Liver (tissue), 9 donors: ENCODE data around the gene CYFIP1. TPM values are rescaled to one million over a fixed set of nuclear protein-coding genes. Genes with fewer than 3 reads are reported as not detected.

Source experiments
- DNase-seq: peaks from one replicate; pipeline ENCODE4 v3.0.0-alpha.2; 2017; ENCODE audit warnings: low spot score
- H3K27ac ChIP-seq, 2 donors: one replicate each; pipeline ENCODE4 v1.7.0; 2013; ENCODE audit warnings: inconsistent platforms in 2 of 2, low read length in 2 of 2, control low read depth in 1 of 2, low read depth in 1 of 2, mild to moderate bottlenecking in 1 of 2
- H3K27me3 ChIP-seq, 4 donors: one replicate each; pipeline versions ENCODE4 v1.6.1 to v1.7.0; 2013; ENCODE audit warnings: low read length in 3 of 4, inconsistent platforms in 1 of 4, mild to moderate bottlenecking in 1 of 4, moderate library complexity in 1 of 4; ENCODE audit not compliant: control insufficient read depth in 4 of 4, insufficient read depth in 4 of 4
- H3K36me3 ChIP-seq, 4 donors: one replicate each; pipeline versions ENCODE4 v1.6.1 to v1.7.0; 2013; ENCODE audit warnings: low read length in 3 of 4, mild to moderate bottlenecking in 3 of 4, low read depth in 1 of 4, moderate library complexity in 1 of 4; ENCODE audit not compliant: control insufficient read depth in 4 of 4, insufficient read depth in 3 of 4
- H3K4me1 ChIP-seq, 4 donors: one replicate each; pipeline versions ENCODE4 v1.6.1 to v1.7.0; 2013; ENCODE audit warnings: low read length in 3 of 4, mild to moderate bottlenecking in 3 of 4, moderate library complexity in 1 of 4; ENCODE audit not compliant: control insufficient read depth in 4 of 4, insufficient read depth in 4 of 4
- H3K4me3 ChIP-seq, 3 donors: one replicate each; pipeline versions ENCODE4 v1.6.1 to v1.7.0; 2013; ENCODE audit warnings: low read length in 3 of 3, control low read depth in 1 of 3, low read depth in 1 of 3, mild to moderate bottlenecking in 1 of 3
- H3K9ac ChIP-seq, 2 donors: one replicate each; pipeline ENCODE4 v1.7.0; 2013; ENCODE audit warnings: low read length in 2 of 2, mild to moderate bottlenecking in 2 of 2, moderate library complexity in 2 of 2, control low read depth in 1 of 2, low read depth in 1 of 2
- H3K9me3 ChIP-seq, 4 donors: one replicate each; pipeline versions ENCODE4 v1.6.1 to v1.7.0; 2013; ENCODE audit warnings: low read length in 3 of 4; ENCODE audit not compliant: control insufficient read depth in 4 of 4
- EGR1 ChIP-seq, 2 donors: IDR thresholded peaks; 2 replicates each; pipeline ENCODE4 v1.6.1; 2016 to 2018; ENCODE audit warnings: antibody characterized with exemption in 2 of 2, low read depth in 2 of 2
- FOXA1 ChIP-seq: IDR thresholded peaks from 2 replicates; pipeline ENCODE4 v1.6.1; 2016; ENCODE audit warnings: antibody characterized with exemption
- FOXA2 ChIP-seq: IDR thresholded peaks from 2 replicates; pipeline ENCODE4 v1.6.1; 2016; ENCODE audit warnings: antibody characterized with exemption
- GABPA ChIP-seq, 2 donors: IDR thresholded peaks in 1 of 2; conservative IDR thresholded peaks in 1 of 2; 2 replicates each; pipeline ENCODE4 v1.6.1; 2016; ENCODE audit warnings: antibody characterized with exemption in 2 of 2, mild to moderate bottlenecking in 1 of 2, moderate library complexity in 1 of 2
- HNF4A ChIP-seq, 2 donors: conservative IDR thresholded peaks; 2 replicates each; pipeline ENCODE4 v1.6.1; 2016; ENCODE audit warnings: antibody characterized with exemption in 2 of 2, mild to moderate bottlenecking in 2 of 2
- HNF4G ChIP-seq: IDR thresholded peaks from 2 replicates; pipeline ENCODE4 v1.6.1; 2016; ENCODE audit warnings: antibody characterized with exemption
- JUND ChIP-seq, 2 donors: IDR thresholded peaks; 2 replicates each; pipeline ENCODE4 v1.6.1; 2016; ENCODE audit warnings: antibody characterized with exemption in 2 of 2
- RAD21 ChIP-seq, 2 donors: IDR thresholded peaks; 2 replicates each; pipeline ENCODE4 v1.6.1; 2016; ENCODE audit warnings: antibody characterized with exemption in 2 of 2, mild to moderate bottlenecking in 2 of 2
- RXRA ChIP-seq, 2 donors: IDR thresholded peaks; 2 replicates each; pipeline ENCODE4 v1.6.1; 2017 to 2018; ENCODE audit warnings: antibody characterized with exemption in 2 of 2, mild to moderate bottlenecking in 1 of 2
- SP1 ChIP-seq: IDR thresholded peaks from 2 replicates; pipeline ENCODE4 v1.6.1; 2018; ENCODE audit warnings: antibody characterized with exemption, mild to moderate bottlenecking
- TAF1 ChIP-seq: conservative IDR thresholded peaks from 2 replicates; pipeline ENCODE4 v1.6.1; 2016; ENCODE audit warnings: antibody characterized with exemption, mild to moderate bottlenecking
- YY1 ChIP-seq: IDR thresholded peaks from 2 replicates; pipeline ENCODE4 v1.6.1; 2016; ENCODE audit warnings: antibody characterized with exemption, mild to moderate bottlenecking
- WGBS: extraction: QIAGEN DNeasy Blood & Tissue Kit; methylation state at CpG from one replicate; pipeline ENCODE4 v1.1.7; 2013; 5-methylcytosine and 5-hydroxymethylcytosine counted together
- polyA plus RNA-seq, 2 donors: library from polyadenylated mRNA; stranded (reverse) in 1 of 2; unstranded in 1 of 2; fragments of 200-250 nt in 1 of 2; fragments of >200 nt in 1 of 2; fragmentation: Nextera tagmentation in 1 of 2; extraction: Ambion mirVana in 1 of 2; gene quantifications; one replicate each; pipeline versions ENCODE4 v1.2.1 to v1.2.3, GENCODE V29; 2013 to 2015
- total RNA-seq, 2 donors: library from RNA; depleted of rRNA; stranded (reverse); fragments of >200 nt; gene quantifications; one replicate each; pipeline ENCODE4 v1.2.3, GENCODE V29; 2014
- TF ChIP-seq, protein P1 (sequence below): IDR thresholded peaks from 2 replicates; pipeline ENCODE4 v1.6.1; 2016; ENCODE audit warnings: antibody characterized with exemption, mild to moderate bottlenecking
- TF ChIP-seq, protein P2 (sequence below): fragments of 150-350 bp; IDR thresholded peaks from 2 replicates; pipeline ENCODE4 v1.5.1; 2017; ENCODE audit warnings: improper control_type of control experiment, low read depth, low read length; ENCODE audit not compliant: missing input control
- TF ChIP-seq, protein P3 (sequence below): IDR thresholded peaks from 2 replicates; pipeline ENCODE4 v1.6.1; 2016; ENCODE audit warnings: antibody characterized with exemption
- TF ChIP-seq, protein P4 (sequence below): IDR thresholded peaks from 2 replicates; pipeline ENCODE4 v1.6.1; 2016; ENCODE audit warnings: antibody characterized with exemption
- donor health status: healthy.
- donor health status: healthy.
- donor health status: healthy.
- donor health status: healthy.
- donor health status: healthy.

The CYFIP1 gene
- total and polyA plus RNA-seq, 4 donors: 13.5 to 48.3 (median 38.3) TPM

DNA sequence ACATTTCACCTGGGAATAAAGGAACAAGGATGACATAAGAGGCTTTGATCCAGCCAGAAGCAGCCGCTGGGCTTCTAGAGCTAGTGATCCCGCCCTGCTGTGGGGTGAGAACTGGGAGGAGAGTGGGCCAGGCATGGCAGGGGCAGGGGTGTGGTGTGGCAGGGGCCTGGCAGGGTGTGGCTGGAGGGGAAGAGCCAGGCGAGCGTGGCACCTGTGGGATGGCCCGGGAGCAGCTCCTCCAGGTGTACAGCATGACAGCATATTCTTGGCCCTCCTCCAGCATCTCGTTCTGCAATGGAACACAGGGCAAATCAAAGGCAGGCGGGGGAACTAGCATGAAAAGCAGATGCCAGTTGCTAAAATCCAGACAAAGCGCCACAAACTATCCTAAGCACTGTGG, 35.5 kb downstream of the CYFIP1 start:
- Histone ChIP-seq H3K9me3 (no peaks in the 10 kb centered on the region), H3K36me3 (peaks cover 13 to 33% (median 20%) of the 10 kb centered on the region in 4 donors), H3K4me3 (no peak overlapping the region), H3K27me3 (no peaks in the 10 kb centered on the region), H3K4me1 (peaks cover 0 to 4% (median 0%) of the 10 kb centered on the region in 4 donors), H3K27ac (no peak overlapping the region), H3K9ac (no peak overlapping the region)
- TF ChIP-seq, protein P1, sequence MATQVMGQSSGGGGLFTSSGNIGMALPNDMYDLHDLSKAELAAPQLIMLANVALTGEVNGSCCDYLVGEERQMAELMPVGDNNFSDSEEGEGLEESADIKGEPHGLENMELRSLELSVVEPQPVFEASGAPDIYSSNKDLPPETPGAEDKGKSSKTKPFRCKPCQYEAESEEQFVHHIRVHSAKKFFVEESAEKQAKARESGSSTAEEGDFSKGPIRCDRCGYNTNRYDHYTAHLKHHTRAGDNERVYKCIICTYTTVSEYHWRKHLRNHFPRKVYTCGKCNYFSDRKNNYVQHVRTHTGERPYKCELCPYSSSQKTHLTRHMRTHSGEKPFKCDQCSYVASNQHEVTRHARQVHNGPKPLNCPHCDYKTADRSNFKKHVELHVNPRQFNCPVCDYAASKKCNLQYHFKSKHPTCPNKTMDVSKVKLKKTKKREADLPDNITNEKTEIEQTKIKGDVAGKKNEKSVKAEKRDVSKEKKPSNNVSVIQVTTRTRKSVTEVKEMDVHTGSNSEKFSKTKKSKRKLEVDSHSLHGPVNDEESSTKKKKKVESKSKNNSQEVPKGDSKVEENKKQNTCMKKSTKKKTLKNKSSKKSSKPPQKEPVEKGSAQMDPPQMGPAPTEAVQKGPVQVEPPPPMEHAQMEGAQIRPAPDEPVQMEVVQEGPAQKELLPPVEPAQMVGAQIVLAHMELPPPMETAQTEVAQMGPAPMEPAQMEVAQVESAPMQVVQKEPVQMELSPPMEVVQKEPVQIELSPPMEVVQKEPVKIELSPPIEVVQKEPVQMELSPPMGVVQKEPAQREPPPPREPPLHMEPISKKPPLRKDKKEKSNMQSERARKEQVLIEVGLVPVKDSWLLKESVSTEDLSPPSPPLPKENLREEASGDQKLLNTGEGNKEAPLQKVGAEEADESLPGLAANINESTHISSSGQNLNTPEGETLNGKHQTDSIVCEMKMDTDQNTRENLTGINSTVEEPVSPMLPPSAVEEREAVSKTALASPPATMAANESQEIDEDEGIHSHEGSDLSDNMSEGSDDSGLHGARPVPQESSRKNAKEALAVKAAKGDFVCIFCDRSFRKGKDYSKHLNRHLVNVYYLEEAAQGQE: no peak
- TF ChIP-seq YY1: no peak
- TF ChIP-seq JUND (IDR thresholded peaks at IDR 0.05): no peak
- TF ChIP-seq, protein P2, sequence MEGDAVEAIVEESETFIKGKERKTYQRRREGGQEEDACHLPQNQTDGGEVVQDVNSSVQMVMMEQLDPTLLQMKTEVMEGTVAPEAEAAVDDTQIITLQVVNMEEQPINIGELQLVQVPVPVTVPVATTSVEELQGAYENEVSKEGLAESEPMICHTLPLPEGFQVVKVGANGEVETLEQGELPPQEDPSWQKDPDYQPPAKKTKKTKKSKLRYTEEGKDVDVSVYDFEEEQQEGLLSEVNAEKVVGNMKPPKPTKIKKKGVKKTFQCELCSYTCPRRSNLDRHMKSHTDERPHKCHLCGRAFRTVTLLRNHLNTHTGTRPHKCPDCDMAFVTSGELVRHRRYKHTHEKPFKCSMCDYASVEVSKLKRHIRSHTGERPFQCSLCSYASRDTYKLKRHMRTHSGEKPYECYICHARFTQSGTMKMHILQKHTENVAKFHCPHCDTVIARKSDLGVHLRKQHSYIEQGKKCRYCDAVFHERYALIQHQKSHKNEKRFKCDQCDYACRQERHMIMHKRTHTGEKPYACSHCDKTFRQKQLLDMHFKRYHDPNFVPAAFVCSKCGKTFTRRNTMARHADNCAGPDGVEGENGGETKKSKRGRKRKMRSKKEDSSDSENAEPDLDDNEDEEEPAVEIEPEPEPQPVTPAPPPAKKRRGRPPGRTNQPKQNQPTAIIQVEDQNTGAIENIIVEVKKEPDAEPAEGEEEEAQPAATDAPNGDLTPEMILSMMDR: no peak
- TF ChIP-seq EGR1 (IDR thresholded peaks at IDR 0.05; ENCODE audit: low read depth in 2 of 2): no peak
- no peak for TF ChIP-seq RXRA (IDR thresholded peaks at IDR 0.05)
- TF ChIP-seq, protein P3, sequence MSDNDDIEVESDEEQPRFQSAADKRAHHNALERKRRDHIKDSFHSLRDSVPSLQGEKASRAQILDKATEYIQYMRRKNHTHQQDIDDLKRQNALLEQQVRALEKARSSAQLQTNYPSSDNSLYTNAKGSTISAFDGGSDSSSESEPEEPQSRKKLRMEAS: no peak
- no peak for TF ChIP-seq HNF4A (conservative IDR thresholded peaks at IDR 0.05)
- no peak for TF ChIP-seq RAD21 (IDR thresholded peaks at IDR 0.05)
- WGBS: 84% methylated on average over 8 of the region's 8 CpGs
- DNase-seq: no peak

DNA sequence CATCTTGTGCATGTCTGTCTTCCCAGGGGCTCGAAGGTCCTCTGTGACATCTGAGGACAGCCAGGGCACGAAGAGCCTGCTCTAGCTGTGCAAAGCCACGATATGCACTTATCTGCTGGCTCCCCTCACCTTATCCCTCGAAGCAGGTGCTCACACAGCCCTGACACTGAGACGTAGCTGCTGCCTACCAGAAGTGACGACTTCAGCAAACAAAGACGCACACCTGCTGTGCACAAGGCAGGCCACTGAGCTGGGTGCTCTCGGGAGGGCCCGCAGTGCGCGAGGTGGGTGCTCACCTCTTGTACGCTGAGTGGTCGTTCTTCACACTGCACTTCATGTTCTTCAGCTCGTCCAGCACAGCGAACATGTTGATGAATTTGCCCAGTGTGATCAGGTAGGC, 37.3 kb downstream of the CYFIP1 start:
- Histone ChIP-seq H3K9me3 (no peaks in the 10 kb centered on the region), H3K27ac (no peak overlapping the region), H3K4me3 (no peak overlapping the region), H3K9ac (no peak overlapping the region), H3K4me1 (no peaks in the 10 kb centered on the region), H3K27me3 (no peaks in the 10 kb centered on the region), H3K36me3 (peaks cover 13 to 48% (median 23%) of the 10 kb centered on the region in 4 donors)
- 95% methylated on average over 15 of the region's 15 CpGs for WGBS
- no peak for DNase-seq
- TF ChIP-seq FOXA2: no peak
- no peak for TF ChIP-seq JUND (IDR thresholded peaks at IDR 0.05)
- TF ChIP-seq RXRA (IDR thresholded peaks at IDR 0.05): no peak
- TF ChIP-seq, protein P2: no peak
- no peak for TF ChIP-seq YY1
- TF ChIP-seq FOXA1: no peak
- TF ChIP-seq HNF4G: no peak
- no peak for TF ChIP-seq SP1
- TF ChIP-seq, protein P3: no peak
- no peak for TF ChIP-seq EGR1 (IDR thresholded peaks at IDR 0.05; ENCODE audit: low read depth in 2 of 2)
- TF ChIP-seq, protein P4, sequence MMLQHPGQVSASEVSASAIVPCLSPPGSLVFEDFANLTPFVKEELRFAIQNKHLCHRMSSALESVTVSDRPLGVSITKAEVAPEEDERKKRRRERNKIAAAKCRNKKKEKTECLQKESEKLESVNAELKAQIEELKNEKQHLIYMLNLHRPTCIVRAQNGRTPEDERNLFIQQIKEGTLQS: no peak
- TF ChIP-seq TAF1: no peak
- no peak for TF ChIP-seq GABPA (IDR thresholded peaks at IDR 0.05 in 1 of 2, conservative IDR thresholded peaks at IDR 0.05 in 1 of 2)
- TF ChIP-seq, protein P1: no peak
